Measurements from ENCODE around the gene PRODH2. TPM values are rescaled to one million over a fixed set of nuclear protein-coding genes. Genes with fewer than 3 reads are reported as not detected.

The PRODH2 gene
- total and polyA plus RNA-seq, 2 of the 13 experiments (the other 11 are each of a cell fraction or from before 2014, with no cell fraction given): 86.7 to 118 TPM

DNA sequence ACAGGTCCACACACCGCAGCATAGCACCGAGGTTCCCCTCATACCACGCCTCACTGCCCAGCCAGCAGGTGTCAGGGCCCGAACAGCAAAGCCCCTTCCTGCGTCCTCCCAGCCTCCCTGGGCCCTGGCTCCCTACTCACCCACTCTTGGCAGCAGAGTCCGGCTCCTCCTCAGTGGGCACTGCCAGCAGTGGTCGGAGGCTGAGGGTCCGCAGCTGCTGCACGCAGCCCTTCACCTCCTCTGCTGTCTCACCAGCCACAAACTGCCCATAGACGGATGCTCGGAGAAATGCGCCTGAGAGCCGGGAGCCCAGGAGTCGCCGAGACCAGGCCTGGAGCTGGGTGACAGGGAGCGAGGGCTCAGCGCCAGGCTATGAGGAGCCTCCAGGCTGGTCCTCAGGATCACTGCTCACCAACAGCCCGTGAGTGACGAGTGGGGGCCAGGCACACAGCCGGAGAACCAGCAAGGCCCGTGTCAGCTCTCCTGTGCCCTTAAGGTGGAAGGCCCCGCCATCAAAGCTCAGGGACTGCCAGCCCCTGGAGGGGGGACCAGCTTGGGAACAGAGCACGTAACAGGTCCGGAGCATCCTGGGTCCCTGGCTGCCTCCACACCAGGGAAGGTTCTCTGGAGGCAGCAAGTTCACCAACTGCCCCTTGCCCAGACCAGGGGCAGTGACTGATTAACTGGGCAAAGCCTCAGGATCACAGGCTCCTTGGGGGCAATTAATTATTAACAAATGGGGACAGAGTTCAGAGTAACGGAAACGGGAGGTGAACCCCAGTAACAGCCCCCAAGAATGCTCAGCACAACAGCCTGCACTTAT lies at the start of gene PRODH2 (continued):
- no peak; the same call in 1 of the 2 replicates for TF ChIP-seq TOE1 (CRISPR knock-in tag; IDR thresholded peaks at IDR 0.05)
- TF ChIP-seq SNAPC4 (CRISPR knock-in tag; IDR thresholded peaks at IDR 0.05): no peak
- peak; percentile 87; the same call in 1 of the 2 replicates for TF ChIP-seq ETV5 (CRISPR knock-in tag; IDR thresholded peaks at IDR 0.05; ENCODE audit: borderline replicate concordance)
- TF ChIP-seq, protein P1, sequence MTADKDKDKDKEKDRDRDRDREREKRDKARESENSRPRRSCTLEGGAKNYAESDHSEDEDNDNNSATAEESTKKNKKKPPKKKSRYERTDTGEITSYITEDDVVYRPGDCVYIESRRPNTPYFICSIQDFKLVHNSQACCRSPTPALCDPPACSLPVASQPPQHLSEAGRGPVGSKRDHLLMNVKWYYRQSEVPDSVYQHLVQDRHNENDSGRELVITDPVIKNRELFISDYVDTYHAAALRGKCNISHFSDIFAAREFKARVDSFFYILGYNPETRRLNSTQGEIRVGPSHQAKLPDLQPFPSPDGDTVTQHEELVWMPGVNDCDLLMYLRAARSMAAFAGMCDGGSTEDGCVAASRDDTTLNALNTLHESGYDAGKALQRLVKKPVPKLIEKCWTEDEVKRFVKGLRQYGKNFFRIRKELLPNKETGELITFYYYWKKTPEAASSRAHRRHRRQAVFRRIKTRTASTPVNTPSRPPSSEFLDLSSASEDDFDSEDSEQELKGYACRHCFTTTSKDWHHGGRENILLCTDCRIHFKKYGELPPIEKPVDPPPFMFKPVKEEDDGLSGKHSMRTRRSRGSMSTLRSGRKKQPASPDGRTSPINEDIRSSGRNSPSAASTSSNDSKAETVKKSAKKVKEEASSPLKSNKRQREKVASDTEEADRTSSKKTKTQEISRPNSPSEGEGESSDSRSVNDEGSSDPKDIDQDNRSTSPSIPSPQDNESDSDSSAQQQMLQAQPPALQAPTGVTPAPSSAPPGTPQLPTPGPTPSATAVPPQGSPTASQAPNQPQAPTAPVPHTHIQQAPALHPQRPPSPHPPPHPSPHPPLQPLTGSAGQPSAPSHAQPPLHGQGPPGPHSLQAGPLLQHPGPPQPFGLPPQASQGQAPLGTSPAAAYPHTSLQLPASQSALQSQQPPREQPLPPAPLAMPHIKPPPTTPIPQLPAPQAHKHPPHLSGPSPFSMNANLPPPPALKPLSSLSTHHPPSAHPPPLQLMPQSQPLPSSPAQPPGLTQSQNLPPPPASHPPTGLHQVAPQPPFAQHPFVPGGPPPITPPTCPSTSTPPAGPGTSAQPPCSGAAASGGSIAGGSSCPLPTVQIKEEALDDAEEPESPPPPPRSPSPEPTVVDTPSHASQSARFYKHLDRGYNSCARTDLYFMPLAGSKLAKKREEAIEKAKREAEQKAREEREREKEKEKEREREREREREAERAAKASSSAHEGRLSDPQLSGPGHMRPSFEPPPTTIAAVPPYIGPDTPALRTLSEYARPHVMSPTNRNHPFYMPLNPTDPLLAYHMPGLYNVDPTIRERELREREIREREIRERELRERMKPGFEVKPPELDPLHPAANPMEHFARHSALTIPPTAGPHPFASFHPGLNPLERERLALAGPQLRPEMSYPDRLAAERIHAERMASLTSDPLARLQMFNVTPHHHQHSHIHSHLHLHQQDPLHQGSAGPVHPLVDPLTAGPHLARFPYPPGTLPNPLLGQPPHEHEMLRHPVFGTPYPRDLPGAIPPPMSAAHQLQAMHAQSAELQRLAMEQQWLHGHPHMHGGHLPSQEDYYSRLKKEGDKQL (CRISPR knock-in tag; IDR thresholded peaks at IDR 0.05; ENCODE audit: low read depth): 0 out of 2 replicates have a peak, but pooled peaks have one; percentile 14
- TF ChIP-seq ZNF547 (CRISPR knock-in tag; IDR thresholded peaks at IDR 0.05): no peak; the same call in 1 of the 2 replicates
- TF ChIP-seq, protein P2, sequence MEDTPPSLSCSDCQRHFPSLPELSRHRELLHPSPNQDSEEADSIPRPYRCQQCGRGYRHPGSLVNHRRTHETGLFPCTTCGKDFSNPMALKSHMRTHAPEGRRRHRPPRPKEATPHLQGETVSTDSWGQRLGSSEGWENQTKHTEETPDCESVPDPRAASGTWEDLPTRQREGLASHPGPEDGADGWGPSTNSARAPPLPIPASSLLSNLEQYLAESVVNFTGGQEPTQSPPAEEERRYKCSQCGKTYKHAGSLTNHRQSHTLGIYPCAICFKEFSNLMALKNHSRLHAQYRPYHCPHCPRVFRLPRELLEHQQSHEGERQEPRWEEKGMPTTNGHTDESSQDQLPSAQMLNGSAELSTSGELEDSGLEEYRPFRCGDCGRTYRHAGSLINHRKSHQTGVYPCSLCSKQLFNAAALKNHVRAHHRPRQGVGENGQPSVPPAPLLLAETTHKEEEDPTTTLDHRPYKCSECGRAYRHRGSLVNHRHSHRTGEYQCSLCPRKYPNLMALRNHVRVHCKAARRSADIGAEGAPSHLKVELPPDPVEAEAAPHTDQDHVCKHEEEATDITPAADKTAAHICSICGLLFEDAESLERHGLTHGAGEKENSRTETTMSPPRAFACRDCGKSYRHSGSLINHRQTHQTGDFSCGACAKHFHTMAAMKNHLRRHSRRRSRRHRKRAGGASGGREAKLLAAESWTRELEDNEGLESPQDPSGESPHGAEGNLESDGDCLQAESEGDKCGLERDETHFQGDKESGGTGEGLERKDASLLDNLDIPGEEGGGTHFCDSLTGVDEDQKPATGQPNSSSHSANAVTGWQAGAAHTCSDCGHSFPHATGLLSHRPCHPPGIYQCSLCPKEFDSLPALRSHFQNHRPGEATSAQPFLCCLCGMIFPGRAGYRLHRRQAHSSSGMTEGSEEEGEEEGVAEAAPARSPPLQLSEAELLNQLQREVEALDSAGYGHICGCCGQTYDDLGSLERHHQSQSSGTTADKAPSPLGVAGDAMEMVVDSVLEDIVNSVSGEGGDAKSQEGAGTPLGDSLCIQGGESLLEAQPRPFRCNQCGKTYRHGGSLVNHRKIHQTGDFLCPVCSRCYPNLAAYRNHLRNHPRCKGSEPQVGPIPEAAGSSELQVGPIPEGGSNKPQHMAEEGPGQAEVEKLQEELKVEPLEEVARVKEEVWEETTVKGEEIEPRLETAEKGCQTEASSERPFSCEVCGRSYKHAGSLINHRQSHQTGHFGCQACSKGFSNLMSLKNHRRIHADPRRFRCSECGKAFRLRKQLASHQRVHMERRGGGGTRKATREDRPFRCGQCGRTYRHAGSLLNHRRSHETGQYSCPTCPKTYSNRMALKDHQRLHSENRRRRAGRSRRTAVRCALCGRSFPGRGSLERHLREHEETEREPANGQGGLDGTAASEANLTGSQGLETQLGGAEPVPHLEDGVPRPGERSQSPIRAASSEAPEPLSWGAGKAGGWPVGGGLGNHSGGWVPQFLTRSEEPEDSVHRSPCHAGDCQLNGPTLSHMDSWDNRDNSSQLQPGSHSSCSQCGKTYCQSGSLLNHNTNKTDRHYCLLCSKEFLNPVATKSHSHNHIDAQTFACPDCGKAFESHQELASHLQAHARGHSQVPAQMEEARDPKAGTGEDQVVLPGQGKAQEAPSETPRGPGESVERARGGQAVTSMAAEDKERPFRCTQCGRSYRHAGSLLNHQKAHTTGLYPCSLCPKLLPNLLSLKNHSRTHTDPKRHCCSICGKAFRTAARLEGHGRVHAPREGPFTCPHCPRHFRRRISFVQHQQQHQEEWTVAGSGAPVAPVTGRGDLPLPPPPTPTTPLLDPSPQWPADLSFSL (CRISPR knock-in tag; IDR thresholded peaks at IDR 0.05): no peak
- TF ChIP-seq TMF1 (CRISPR knock-in tag; IDR thresholded peaks at IDR 0.05; ENCODE audit: low read depth): no peak; the same call in 1 of the 2 replicates
- TF ChIP-seq CHD2 (IDR thresholded peaks at IDR 0.05; ENCODE audit: low read depth, low read length): no peak
- no peak for TF ChIP-seq ZNF576 (CRISPR knock-in tag; IDR thresholded peaks at IDR 0.05)
- peak; percentile 62; the same call in 1 of the 2 replicates for TF ChIP-seq SIN3A (IDR thresholded peaks at IDR 0.05; ENCODE audit: borderline replicate concordance, low read depth, low read length)
